Nephron (organoid): ENCODE data around the gene GABRD.

ENCODE experiments used
- H3K27ac Mint-ChIP-seq, 3 experiments: 2 replicates each; pipeline ENCODE4 v1.8.0; 2020; ENCODE audit warnings: mixed read lengths in 3 of 3, mild to moderate bottlenecking in 2 of 3, moderate library complexity in 1 of 3
- H3K27me3 Mint-ChIP-seq: 2 replicates; pipeline ENCODE4 v1.8.0; 2021; ENCODE audit warnings: low read depth, mild to moderate bottlenecking, moderate library complexity, mixed read lengths
- H3K36me3 Mint-ChIP-seq: 2 replicates; pipeline ENCODE4 v1.8.0; 2020; ENCODE audit warnings: low read depth, mixed read lengths
- H3K4me1 Mint-ChIP-seq: 2 replicates; pipeline ENCODE4 v1.8.0; 2020; ENCODE audit warnings: mixed read lengths
- H3K4me3 Mint-ChIP-seq, 3 experiments: 2 replicates each; pipeline ENCODE4 v1.8.0; 2020; ENCODE audit warnings: mild to moderate bottlenecking in 3 of 3, mixed read lengths in 3 of 3, moderate library complexity in 2 of 3
- H3K9me3 Mint-ChIP-seq: 2 replicates; pipeline ENCODE4 v1.8.0; 2020; ENCODE audit warnings: mixed read lengths
- CTCF ChIP-seq, 3 experiments: fragments of 200-600 bp; sonication (generic); IDR thresholded peaks; one replicate each; pipeline ENCODE4 v1.5.0; 2021; ENCODE audit warnings: antibody characterized with exemption in 3 of 3; ENCODE audit not compliant: unreplicated experiment in 3 of 3

Gene GABRD

GRCh38 chr1:1996207-1996651, 22.9 kb upstream of the GABRD start:
- H3K27me3 Mint-ChIP-seq: peaks cover 19% of the 10 kb centered on the region
- no peaks in the 10 kb centered on the region for H3K36me3 Mint-ChIP-seq
- H3K27ac Mint-ChIP-seq: no peak overlapping the region
- H3K4me3 Mint-ChIP-seq: no peak overlapping the region
- no peaks in the 10 kb centered on the region for H3K9me3 Mint-ChIP-seq
- H3K4me1 Mint-ChIP-seq: no peaks in the 10 kb centered on the region
- no peak for TF ChIP-seq CTCF (IDR thresholded peaks at IDR 0.05; ENCODE audit: unreplicated experiment in 3 of 3)

GRCh38 chr1:1997576-1997975, 21.6 kb upstream of the GABRD start:
- H3K27me3 Mint-ChIP-seq: peaks cover 23% of the 10 kb centered on the region
- H3K4me1 Mint-ChIP-seq: no peaks in the 10 kb centered on the region
- TF ChIP-seq CTCF (IDR thresholded peaks at IDR 0.05; ENCODE audit: unreplicated experiment in 3 of 3): no peak
- H3K27ac Mint-ChIP-seq: no peak overlapping the region
- H3K9me3 Mint-ChIP-seq: no peaks in the 10 kb centered on the region
- no peaks in the 10 kb centered on the region for H3K36me3 Mint-ChIP-seq
- H3K4me3 Mint-ChIP-seq: no peak overlapping the region

DNA sequence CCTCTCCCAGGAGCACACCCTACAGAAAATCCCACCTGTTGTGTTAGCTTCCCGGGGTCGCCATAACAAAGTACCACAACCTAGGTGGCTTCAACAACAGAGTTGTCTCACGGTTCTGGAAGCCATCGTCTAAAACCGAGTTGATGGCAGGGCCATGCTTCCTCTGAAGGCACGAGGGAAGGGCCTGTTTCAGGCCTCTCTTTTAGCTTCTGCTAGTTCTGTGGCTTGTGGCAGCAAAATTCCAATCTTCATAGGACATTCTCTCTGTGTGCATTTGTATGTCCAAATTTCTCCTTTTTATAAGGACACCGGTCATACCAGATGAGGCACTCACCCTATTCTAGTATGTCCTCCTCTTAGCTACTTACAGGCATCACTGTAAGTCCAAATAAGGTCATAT, 18.7 kb upstream of the GABRD start:
- no peaks in the 10 kb centered on the region for H3K9me3 Mint-ChIP-seq
- peaks cover 24% of the 10 kb centered on the region for H3K27me3 Mint-ChIP-seq
- TF ChIP-seq CTCF (IDR thresholded peaks at IDR 0.05; ENCODE audit: unreplicated experiment in 3 of 3): no peak
- H3K27ac Mint-ChIP-seq: no peak overlapping the region
- H3K36me3 Mint-ChIP-seq: no peaks in the 10 kb centered on the region
- no peaks in the 10 kb centered on the region for H3K4me1 Mint-ChIP-seq
- H3K4me3 Mint-ChIP-seq: no peak overlapping the region

DNA sequence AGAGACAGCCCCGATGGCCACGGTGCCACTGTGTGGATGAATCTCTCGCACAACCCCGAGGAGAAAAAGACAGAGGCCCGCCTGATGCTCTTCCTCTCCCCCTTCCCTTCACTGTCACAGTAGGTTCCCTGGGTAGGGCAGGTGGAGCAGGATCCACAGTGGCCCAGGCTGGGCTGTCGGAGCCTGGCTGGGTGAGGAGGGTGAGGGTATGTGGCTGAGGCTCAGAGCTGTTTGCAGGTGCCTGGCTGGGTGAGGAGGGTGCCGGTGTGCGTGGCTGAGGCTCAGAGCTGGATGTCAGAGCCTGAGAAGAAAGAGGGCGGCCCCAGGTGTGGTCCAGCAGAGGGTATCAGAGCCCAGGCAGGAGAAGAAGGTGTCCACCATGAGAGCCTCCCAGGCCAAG, 18.3 kb upstream of the GABRD start:
- H3K9me3 Mint-ChIP-seq: no peaks in the 10 kb centered on the region
- peaks cover 27% of the 10 kb centered on the region for H3K27me3 Mint-ChIP-seq

DNA sequence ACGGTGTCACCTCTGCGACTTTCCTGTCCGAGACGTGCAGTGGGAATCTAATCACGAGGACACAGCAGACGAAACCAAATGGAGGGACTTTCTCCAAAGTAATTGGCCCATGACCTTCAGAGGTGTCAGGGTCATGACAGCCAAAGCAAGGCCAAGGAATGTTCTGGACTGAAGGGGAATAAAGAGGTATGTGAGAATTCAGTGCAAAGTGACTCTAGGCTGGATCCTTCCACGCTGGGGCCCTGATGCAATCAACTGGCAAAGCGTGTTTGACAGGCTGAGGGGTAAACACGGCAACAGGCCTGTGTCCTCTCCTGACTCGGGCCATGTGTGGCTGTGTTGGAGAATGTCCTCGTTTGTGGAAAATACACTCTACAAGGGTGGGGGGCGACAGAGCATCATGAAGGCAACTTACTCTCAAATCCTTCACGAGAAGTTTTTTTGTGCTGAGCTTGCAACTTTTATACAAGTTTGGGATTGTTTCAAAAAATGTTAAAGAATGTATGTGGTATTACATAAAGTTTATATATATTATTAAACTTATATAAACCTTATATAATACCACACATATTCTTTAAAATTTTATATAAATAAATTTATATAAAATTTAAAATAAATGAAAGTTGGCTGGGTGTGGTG, 17.3 kb upstream of the GABRD start:
- Mint-ChIP-seq H3K4me1 (no peaks in the 10 kb centered on the region), H3K9me3 (no peaks in the 10 kb centered on the region), H3K4me3 (no peak overlapping the region), H3K27ac (no peak overlapping the region), H3K27me3 (peaks cover 35% of the 10 kb centered on the region), H3K36me3 (no peaks in the 10 kb centered on the region)
- no peak for TF ChIP-seq CTCF (IDR thresholded peaks at IDR 0.05; ENCODE audit: unreplicated experiment in 3 of 3)

More for the DNA sequence above, 18.3 kb upstream of the GABRD start:
- no peak overlapping the region for H3K27ac Mint-ChIP-seq
- no peak overlapping the region for H3K4me3 Mint-ChIP-seq
- no peak for TF ChIP-seq CTCF (IDR thresholded peaks at IDR 0.05; ENCODE audit: unreplicated experiment in 3 of 3)
- no peaks in the 10 kb centered on the region for H3K4me1 Mint-ChIP-seq
- no peaks in the 10 kb centered on the region for H3K36me3 Mint-ChIP-seq

GRCh38 chr1:2003541-2004131, 15.5 kb upstream of the GABRD start, which contains the start of gene CFAP74:
TSS of gene CFAP74 (minus strand) at chr1:2003786. CDS start at chr1:1990956, 12,830 bp downstream.
- Mint-ChIP-seq H3K27ac (no peak within 1 kb of the TSS), H3K27me3 (peaks cover 41% of the 10 kb centered on the region), H3K36me3 (no peaks in the 10 kb centered on the region), H3K9me3 (no peaks in the 10 kb centered on the region), H3K4me3 (peak within 1 kb of the TSS in 2 of 3 experiments; percentile 55 to 67), H3K4me1 (no peaks in the 10 kb centered on the region)
- no peak for TF ChIP-seq CTCF (IDR thresholded peaks at IDR 0.05; ENCODE audit: unreplicated experiment in 3 of 3)
